Measurements from ENCODE around the gene CDC42EP5. TPM values are rescaled to one million over a fixed set of nuclear protein-coding genes. Genes with fewer than 3 reads are reported as not detected.
"Not testable (repeated sequence)": the region's sequence is repeated elsewhere in the genome, so short reads cannot be mapped to it uniquely, and the experiment has no call there.

Gene CDC42EP5
- total and polyA plus RNA-seq, 3 donors from 2014 or later: 7.8 to 11.9 (median 10.2) TPM

GRCh38 chr19:54493967-54494585 is 21.0 kb upstream of the CDC42EP5 start:
- no peak for DNase-seq
- Histone ChIP-seq H3K36me3 (ENCODE audit: low read depth, missing control alignments) (no peaks in the 10 kb centered on the region), H3K4me1 (no peaks in the 10 kb centered on the region), H3K9me3 (no peaks in the 10 kb centered on the region), H3K27me3 (no peaks in the 10 kb centered on the region), H3K27ac (no peak overlapping the region), H3K4me3 (no peak overlapping the region)
- TF ChIP-seq POLR2A (IDR thresholded peaks at IDR 0.05) (no peak), CTCF (IDR thresholded peaks at IDR 0.05) (no peak)
- intact Hi-C loops (cut with DNase I; ENCODE audit: low total_unique reads): no loop called here
- WGBS, 2 donors: 72 to 86% methylated on average over 10 of the region's 10 CpGs

GRCh38 chr19:54493056-54493455 is 20.0 kb upstream of the CDC42EP5 start:
- H3K27ac ChIP-seq; H3K36me3 ChIP-seq (ENCODE audit: low read depth, missing control alignments); H3K4me1 ChIP-seq; intact Hi-C loops (cut with DNase I; ENCODE audit: low total_unique reads); H3K4me3 ChIP-seq; DNase-seq; H3K9me3 ChIP-seq; H3K27me3 ChIP-seq: not testable (repeated sequence)
- 82 to 89% methylated on average over 5 of the region's 5 CpGs for WGBS, 2 donors

- no peak for DNase-seq
- TF ChIP-seq CTCF (IDR thresholded peaks at IDR 0.05): no peak
- TF ChIP-seq POLR2A (IDR thresholded peaks at IDR 0.05): no peak
- intact Hi-C loops (cut with DNase I; ENCODE audit: low total_unique reads): no loop called here
Measured at GRCh38 chr19:54492568-54492967, 19.5 kb upstream of the CDC42EP5 start.

GRCh38 chr19:54489766-54490165 is 16.7 kb upstream of the CDC42EP5 start:
- no peak overlapping the region for H3K4me3 ChIP-seq
- no peaks in the 10 kb centered on the region for H3K27me3 ChIP-seq
- no peak for TF ChIP-seq CTCF (IDR thresholded peaks at IDR 0.05)
- no peaks in the 10 kb centered on the region for H3K9me3 ChIP-seq
- intact Hi-C loops (cut with DNase I; ENCODE audit: low total_unique reads): no loop called here
- no peaks in the 10 kb centered on the region for H3K36me3 ChIP-seq (ENCODE audit: low read depth, missing control alignments)
- WGBS, 2 donors: 66 to 71% methylated on average over 9 of the region's 9 CpGs
- no peak for DNase-seq
- no peaks in the 10 kb centered on the region for H3K4me1 ChIP-seq
- no peak overlapping the region for H3K27ac ChIP-seq

More at GRCh38 chr19:54492568-54492967, 19.5 kb upstream of the CDC42EP5 start:
- Histone ChIP-seq H3K9me3 (no peaks in the 10 kb centered on the region), H3K36me3 (ENCODE audit: low read depth, missing control alignments) (no peaks in the 10 kb centered on the region), H3K4me1 (no peaks in the 10 kb centered on the region), H3K4me3 (no peak overlapping the region), H3K27me3 (no peaks in the 10 kb centered on the region), H3K27ac (no peak overlapping the region)
- 88 to 91% methylated on average over 14 to 18 of the region's 18 CpGs for WGBS, 2 donors

GRCh38 chr19:54489341-54489740 is 16.2 kb upstream of the CDC42EP5 start:
- H3K36me3 ChIP-seq (ENCODE audit: low read depth, missing control alignments): no peaks in the 10 kb centered on the region
- H3K27me3 ChIP-seq: no peaks in the 10 kb centered on the region
- H3K4me1 ChIP-seq: no peaks in the 10 kb centered on the region
- WGBS, 2 donors: 74% methylated on average over 7 of the region's 7 CpGs
- intact Hi-C loops (cut with DNase I; ENCODE audit: low total_unique reads): no loop called here
- H3K4me3 ChIP-seq: no peak overlapping the region
- DNase-seq: no peak
- H3K27ac ChIP-seq: no peak overlapping the region
- TF ChIP-seq CTCF (IDR thresholded peaks at IDR 0.05): no peak
- no peak for TF ChIP-seq POLR2A (IDR thresholded peaks at IDR 0.05)
- H3K9me3 ChIP-seq: no peaks in the 10 kb centered on the region
